ENCODE data around the gene ADSL. TPM values are rescaled to one million over a fixed set of nuclear protein-coding genes. Genes with fewer than 3 reads are reported as not detected.
A peak's percentile ranks its signal among the peaks of the same experiment; 100 is the strongest.

Gene ADSL
- total RNA-seq, 1 donor from 2014 or later, result 83.4 TPM

DNA sequence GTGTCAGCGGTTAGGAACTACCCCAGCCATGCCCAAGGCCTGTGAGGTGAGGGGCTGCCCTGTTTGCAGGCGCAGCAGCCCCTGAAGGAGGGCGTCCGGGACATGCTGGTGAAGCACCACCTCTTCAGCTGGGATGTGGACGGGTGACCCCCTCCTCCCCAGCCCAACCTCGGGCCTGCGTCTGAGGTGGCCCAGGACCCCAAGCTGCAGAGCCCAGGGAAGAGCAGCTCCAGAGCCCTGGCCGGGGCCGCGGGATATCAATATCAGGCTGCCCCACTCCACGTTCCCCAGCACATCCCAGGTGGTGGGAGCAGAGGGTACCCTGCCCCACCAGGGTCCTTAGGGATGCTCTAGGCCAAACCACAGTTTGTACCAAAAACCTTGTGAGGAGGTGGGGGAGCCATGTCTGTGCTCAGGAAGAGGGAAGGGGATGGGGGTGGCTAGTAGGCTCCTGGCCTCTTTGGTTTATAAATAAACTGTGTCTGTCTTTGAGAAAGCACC, 63.4 kb downstream of the ADSL start:
- H3K4me1 Mint-ChIP-seq (ENCODE audit: low read depth, unreplicated experiment), result no peaks in the 10 kb centered on the region
- no peaks in the 10 kb centered on the region for H3K9me3 Mint-ChIP-seq (ENCODE audit: unreplicated experiment)
- no peak for DNase-seq (ENCODE audit: low read depth)
- Histone ChIP-seq H3K27ac (ENCODE audit: low read depth, low read length) (no peak overlapping the region), H3K4me3 (ENCODE audit: insufficient read depth, low read depth, low read length) (no peak overlapping the region), H3K4me2 (ENCODE audit: low read length) (no peak overlapping the region), H3K4me1 (ENCODE audit: insufficient read depth, low read length) (no peaks in the 10 kb centered on the region), H3K27me3 (ENCODE audit: insufficient read depth, low read length) (no peaks in the 10 kb centered on the region), H3K36me3 (ENCODE audit: insufficient read depth, low read length) (peaks cover 16% of the 10 kb centered on the region), H2AFZ (ENCODE audit: low read depth, low read length) (no peak overlapping the region), H3K9ac (ENCODE audit: low read length) (no peak overlapping the region), H3K9me3 (ENCODE audit: insufficient read depth, low read depth, low read length) (no peaks in the 10 kb centered on the region), H3K79me2 (ENCODE audit: insufficient read depth, low read length) (peaks cover 4% of the 10 kb centered on the region), H4K20me1 (ENCODE audit: insufficient read depth, low read length) (peaks cover 75% of the 10 kb centered on the region)
- no peak for FAIRE-seq
- TF ChIP-seq, protein P1, sequence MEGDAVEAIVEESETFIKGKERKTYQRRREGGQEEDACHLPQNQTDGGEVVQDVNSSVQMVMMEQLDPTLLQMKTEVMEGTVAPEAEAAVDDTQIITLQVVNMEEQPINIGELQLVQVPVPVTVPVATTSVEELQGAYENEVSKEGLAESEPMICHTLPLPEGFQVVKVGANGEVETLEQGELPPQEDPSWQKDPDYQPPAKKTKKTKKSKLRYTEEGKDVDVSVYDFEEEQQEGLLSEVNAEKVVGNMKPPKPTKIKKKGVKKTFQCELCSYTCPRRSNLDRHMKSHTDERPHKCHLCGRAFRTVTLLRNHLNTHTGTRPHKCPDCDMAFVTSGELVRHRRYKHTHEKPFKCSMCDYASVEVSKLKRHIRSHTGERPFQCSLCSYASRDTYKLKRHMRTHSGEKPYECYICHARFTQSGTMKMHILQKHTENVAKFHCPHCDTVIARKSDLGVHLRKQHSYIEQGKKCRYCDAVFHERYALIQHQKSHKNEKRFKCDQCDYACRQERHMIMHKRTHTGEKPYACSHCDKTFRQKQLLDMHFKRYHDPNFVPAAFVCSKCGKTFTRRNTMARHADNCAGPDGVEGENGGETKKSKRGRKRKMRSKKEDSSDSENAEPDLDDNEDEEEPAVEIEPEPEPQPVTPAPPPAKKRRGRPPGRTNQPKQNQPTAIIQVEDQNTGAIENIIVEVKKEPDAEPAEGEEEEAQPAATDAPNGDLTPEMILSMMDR (IDR thresholded peaks at IDR 0.05; ENCODE audit: insufficient read depth, low read depth, low read length), result no peak
- TF ChIP-seq EZH2 (IDR thresholded peaks at IDR 0.05; ENCODE audit: insufficient read depth, low read length), result no peak
- H3K27ac Mint-ChIP-seq (ENCODE audit: unreplicated experiment), result no peak overlapping the region
- peaks cover 4% of the 10 kb centered on the region for H3K36me3 Mint-ChIP-seq (ENCODE audit: low read depth, unreplicated experiment)
- H3K27me3 Mint-ChIP-seq (ENCODE audit: low read depth, unreplicated experiment), result no peaks in the 10 kb centered on the region
- H3K4me3 Mint-ChIP-seq (ENCODE audit: unreplicated experiment), result no peak overlapping the region

DNA sequence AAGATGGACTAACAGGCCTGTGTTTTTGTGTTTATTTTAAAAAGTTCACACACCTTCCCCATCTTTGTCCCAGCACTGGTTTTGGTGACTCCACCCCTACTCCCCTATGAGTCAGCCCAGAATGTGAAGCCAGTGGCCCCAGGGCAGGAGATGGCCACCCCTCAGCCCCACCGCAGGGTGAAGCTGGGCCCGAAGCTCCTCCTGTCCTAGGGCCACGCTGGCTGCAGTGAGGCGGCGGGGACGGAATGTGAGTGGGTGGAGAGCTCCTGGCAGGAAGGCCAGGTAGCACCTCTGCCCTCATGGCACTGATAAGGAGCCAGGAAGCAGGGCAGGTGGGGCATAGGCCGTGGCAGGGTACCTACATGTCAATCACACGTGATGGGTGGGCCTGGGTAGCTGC, 64.0 kb downstream of the ADSL start:
- Histone ChIP-seq H3K9ac (ENCODE audit: low read length) (no peak overlapping the region), H3K79me2 (ENCODE audit: insufficient read depth, low read length) (peaks cover 4% of the 10 kb centered on the region), H4K20me1 (ENCODE audit: insufficient read depth, low read length) (peaks cover 77% of the 10 kb centered on the region), H3K27me3 (ENCODE audit: insufficient read depth, low read length) (no peaks in the 10 kb centered on the region), H2AFZ (ENCODE audit: low read depth, low read length) (no peak overlapping the region), H3K36me3 (ENCODE audit: insufficient read depth, low read length) (peaks cover 16% of the 10 kb centered on the region), H3K27ac (ENCODE audit: low read depth, low read length) (no peak overlapping the region), H3K9me3 (ENCODE audit: insufficient read depth, low read depth, low read length) (no peaks in the 10 kb centered on the region), H3K4me1 (ENCODE audit: insufficient read depth, low read length) (no peaks in the 10 kb centered on the region), H3K4me3 (ENCODE audit: insufficient read depth, low read depth, low read length) (no peak overlapping the region), H3K4me2 (ENCODE audit: low read length) (no peak overlapping the region)
- Mint-ChIP-seq H3K4me3 (ENCODE audit: unreplicated experiment) (no peak overlapping the region), H3K9me3 (ENCODE audit: unreplicated experiment) (no peaks in the 10 kb centered on the region), H3K4me1 (ENCODE audit: low read depth, unreplicated experiment) (peaks cover 2% of the 10 kb centered on the region), H3K27me3 (ENCODE audit: low read depth, unreplicated experiment) (no peaks in the 10 kb centered on the region), H3K27ac (ENCODE audit: unreplicated experiment) (peak overlapping the region; percentile 83), H3K36me3 (ENCODE audit: low read depth, unreplicated experiment) (peaks cover 3% of the 10 kb centered on the region)
- no peak for FAIRE-seq
- TF ChIP-seq EZH2 (IDR thresholded peaks at IDR 0.05; ENCODE audit: insufficient read depth, low read length), result no peak
- TF ChIP-seq, protein P1 (IDR thresholded peaks at IDR 0.05; ENCODE audit: insufficient read depth, low read depth, low read length), result no peak
- no peak for DNase-seq (ENCODE audit: low read depth)

DNA sequence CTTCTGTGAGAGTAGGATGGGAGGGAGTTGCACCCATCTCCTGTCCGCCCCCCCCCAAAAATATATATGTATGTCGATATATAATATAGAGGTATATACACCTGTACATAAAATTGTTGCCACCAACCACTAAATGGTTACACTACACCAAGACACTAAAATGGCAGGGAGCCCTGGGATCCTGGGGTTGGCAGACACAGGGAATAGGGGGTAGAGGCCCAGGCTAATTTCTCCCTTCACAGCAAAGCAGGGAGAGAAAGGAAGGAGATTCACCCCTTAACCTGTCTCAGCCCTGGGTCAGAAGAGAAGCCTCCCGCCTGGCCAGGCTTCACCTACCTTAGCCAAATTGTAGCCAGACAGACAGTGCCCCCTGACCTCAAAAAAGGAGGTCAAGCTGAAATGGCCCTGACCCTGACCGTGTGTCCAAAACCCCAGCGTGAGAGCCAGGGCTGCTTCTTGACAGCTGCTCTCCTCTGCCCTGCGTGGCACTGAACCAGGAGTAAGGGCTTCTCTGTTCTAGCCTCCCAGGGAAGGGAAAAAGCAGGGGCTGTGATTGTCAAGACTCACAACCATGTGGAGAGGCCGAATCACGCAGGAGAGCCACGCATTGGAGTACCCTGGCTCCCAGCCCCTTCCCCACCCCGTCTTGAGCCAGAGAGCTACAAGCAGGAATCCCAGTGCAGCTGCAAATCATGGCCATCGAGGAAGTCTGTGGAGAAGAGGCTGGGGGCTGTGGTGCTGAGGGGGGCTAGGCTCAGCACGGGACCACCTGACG, 64.6 kb downstream of the ADSL start:
- Histone ChIP-seq H3K4me2 (ENCODE audit: low read length) (no peak overlapping the region), H3K4me3 (ENCODE audit: insufficient read depth, low read depth, low read length) (no peak overlapping the region), H3K9me3 (ENCODE audit: insufficient read depth, low read depth, low read length) (no peaks in the 10 kb centered on the region), H3K79me2 (ENCODE audit: insufficient read depth, low read length) (peaks cover 4% of the 10 kb centered on the region), H3K36me3 (ENCODE audit: insufficient read depth, low read length) (peaks cover 16% of the 10 kb centered on the region), H3K27me3 (ENCODE audit: insufficient read depth, low read length) (no peaks in the 10 kb centered on the region), H4K20me1 (ENCODE audit: insufficient read depth, low read length) (peaks cover 82% of the 10 kb centered on the region), H3K9ac (ENCODE audit: low read length) (no peak overlapping the region), H2AFZ (ENCODE audit: low read depth, low read length) (no peak overlapping the region), H3K4me1 (ENCODE audit: insufficient read depth, low read length) (peaks cover 4% of the 10 kb centered on the region), H3K27ac (ENCODE audit: low read depth, low read length) (no peak overlapping the region)
- no peak for DNase-seq (ENCODE audit: low read depth)
- TF ChIP-seq, protein P1 (IDR thresholded peaks at IDR 0.05; ENCODE audit: insufficient read depth, low read depth, low read length), result no peak
- Mint-ChIP-seq H3K9me3 (ENCODE audit: unreplicated experiment) (no peaks in the 10 kb centered on the region), H3K36me3 (ENCODE audit: low read depth, unreplicated experiment) (peaks cover 5% of the 10 kb centered on the region), H3K4me3 (ENCODE audit: unreplicated experiment) (no peak overlapping the region), H3K27me3 (ENCODE audit: low read depth, unreplicated experiment) (no peaks in the 10 kb centered on the region), H3K27ac (ENCODE audit: unreplicated experiment) (no peak overlapping the region), H3K4me1 (ENCODE audit: low read depth, unreplicated experiment) (peaks cover 2% of the 10 kb centered on the region)
- no peak for FAIRE-seq

Data from astrocyte (in vitro differentiated cells and primary cell).